Measurements from ENCODE around the gene ATP6V1G2. TPM values are rescaled to one million over a fixed set of nuclear protein-coding genes. Genes with fewer than 3 reads are reported as not detected.

ATP6V1G2 gene
- total RNA-seq, 2 donors from 2014 or later: 1.0 TPM; not detected in 1

DNA sequence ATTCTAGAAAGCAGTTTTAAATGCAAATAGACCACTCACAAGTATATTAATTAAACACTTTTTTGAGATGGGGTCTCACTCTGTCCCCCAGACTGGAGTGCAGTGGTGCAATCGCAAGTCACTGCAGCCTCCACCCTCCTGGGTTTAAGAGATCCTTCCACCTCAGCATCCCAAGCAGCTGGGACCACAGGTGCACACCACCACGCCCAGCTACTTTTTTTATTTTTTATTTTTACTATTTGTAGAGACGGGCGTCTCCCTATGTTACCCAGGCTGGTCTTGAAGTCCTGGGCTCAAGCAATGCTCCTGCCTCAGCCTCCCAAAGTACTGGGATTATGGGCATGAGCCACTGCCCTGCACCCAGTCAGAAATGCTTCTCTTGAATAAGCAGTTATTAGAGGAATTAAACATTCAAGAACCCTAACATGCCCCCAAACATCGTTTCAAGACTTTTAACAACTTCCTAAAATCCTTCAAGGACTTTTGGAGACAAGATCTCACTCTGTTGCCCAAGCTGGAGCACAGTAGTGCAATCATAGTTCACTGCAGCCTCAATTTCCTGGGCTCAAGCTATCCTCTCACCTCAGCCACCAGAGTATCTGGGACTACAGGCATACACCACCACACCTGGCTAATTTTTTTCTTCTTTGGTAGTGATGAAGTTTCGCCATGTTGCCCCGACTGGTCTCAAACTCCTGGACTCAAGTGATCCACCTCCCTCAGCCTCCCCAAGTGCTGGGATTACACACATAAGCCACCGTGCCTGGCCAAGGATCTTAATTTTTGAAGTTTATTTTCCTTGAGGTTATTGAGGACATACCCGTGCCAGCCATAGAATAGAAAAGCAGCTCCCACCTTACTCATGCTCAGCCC is 14.4 kb downstream of the ATP6V1G2 start:
- H3K4me3 ChIP-seq: no peak overlapping the region
- H3K4me1 ChIP-seq: peaks cover 11% of the 10 kb centered on the region
- DNase-seq (no peak), ATAC-seq (no peak)
- H3K27ac ChIP-seq: no peak overlapping the region
- 72 to 79% methylated on average over 9 of the region's 9 CpGs for WGBS, 2 donors
- H3K9me3 ChIP-seq: no peaks in the 10 kb centered on the region
- no peaks in the 10 kb centered on the region for H3K27me3 ChIP-seq
- TF ChIP-seq, protein P1, sequence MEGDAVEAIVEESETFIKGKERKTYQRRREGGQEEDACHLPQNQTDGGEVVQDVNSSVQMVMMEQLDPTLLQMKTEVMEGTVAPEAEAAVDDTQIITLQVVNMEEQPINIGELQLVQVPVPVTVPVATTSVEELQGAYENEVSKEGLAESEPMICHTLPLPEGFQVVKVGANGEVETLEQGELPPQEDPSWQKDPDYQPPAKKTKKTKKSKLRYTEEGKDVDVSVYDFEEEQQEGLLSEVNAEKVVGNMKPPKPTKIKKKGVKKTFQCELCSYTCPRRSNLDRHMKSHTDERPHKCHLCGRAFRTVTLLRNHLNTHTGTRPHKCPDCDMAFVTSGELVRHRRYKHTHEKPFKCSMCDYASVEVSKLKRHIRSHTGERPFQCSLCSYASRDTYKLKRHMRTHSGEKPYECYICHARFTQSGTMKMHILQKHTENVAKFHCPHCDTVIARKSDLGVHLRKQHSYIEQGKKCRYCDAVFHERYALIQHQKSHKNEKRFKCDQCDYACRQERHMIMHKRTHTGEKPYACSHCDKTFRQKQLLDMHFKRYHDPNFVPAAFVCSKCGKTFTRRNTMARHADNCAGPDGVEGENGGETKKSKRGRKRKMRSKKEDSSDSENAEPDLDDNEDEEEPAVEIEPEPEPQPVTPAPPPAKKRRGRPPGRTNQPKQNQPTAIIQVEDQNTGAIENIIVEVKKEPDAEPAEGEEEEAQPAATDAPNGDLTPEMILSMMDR (IDR thresholded peaks at IDR 0.05): no peak
- TF ChIP-seq POLR2A (IDR thresholded peaks at IDR 0.05): peak in 1 of 3 donors; percentile 6
- intact Hi-C loops (cut with DNase I): no loop called here
- peaks cover 38 to 50% of the 10 kb centered on the region in 2 donors for H3K36me3 ChIP-seq (replicated peaks in 1 of 2; ENCODE audit: insufficient read depth in 1 of 2, low read depth in 2 of 2)

DNA sequence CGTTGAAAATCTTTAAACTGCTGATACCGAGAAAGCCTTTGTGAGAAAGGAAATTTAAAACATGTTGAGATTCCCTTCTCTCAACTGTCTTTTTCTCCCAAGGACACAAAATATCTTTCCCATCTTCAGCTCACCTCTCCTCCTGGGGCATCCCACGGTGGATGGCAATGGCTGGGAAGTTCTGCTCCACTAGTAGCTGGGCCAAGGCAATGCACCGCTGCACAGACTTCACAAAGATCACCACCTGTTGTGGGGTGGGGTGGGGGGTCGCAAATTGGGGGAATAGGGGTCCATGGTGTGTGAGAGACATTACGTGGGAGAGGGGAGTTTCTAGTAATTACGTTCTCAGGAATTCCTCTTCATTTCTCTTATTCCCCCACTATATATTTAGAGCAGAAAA is 15.2 kb downstream of the ATP6V1G2 start:
- 84 to 85% methylated on average over 7 of the region's 7 CpGs for WGBS, 2 donors
- H3K36me3 ChIP-seq (replicated peaks in 1 of 2; ENCODE audit: insufficient read depth in 1 of 2, low read depth in 2 of 2): peaks cover 35 to 42% of the 10 kb centered on the region in 2 donors

DNA sequence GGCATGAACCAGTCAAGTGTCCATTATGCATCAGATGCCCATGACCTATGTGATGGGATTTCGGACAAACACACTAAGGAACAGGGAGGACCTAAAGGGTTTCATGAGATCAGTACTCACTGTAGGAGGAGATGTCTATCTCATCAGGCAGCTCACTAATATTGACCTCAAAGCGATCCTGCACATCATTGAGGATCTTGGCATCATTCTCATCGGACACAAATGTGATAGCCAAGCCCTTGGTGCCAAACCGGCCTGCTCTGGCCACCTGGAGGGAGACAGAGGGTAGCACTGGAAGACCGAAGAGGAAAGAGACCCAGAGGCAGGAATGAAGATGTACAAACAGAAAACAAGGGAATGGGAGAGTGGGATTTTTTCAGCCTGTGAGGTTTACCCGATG is 15.7 kb downstream of the ATP6V1G2 start:
- no peak for TF ChIP-seq POLR2A (IDR thresholded peaks at IDR 0.05)
- TF ChIP-seq, protein P1 (IDR thresholded peaks at IDR 0.05): no peak
- ATAC-seq (no peak), DNase-seq (no peak)
- intact Hi-C loops (cut with DNase I): no loop called here
- peaks cover 30 to 37% of the 10 kb centered on the region in 2 donors for H3K36me3 ChIP-seq (replicated peaks in 1 of 2; ENCODE audit: insufficient read depth in 1 of 2, low read depth in 2 of 2)
- peaks cover 11% of the 10 kb centered on the region for H3K4me1 ChIP-seq
- no peak overlapping the region for H3K4me3 ChIP-seq
- no peak overlapping the region for H3K27ac ChIP-seq
- WGBS, 2 donors: 60 to 67% methylated on average over 5 to 6 of the region's 6 CpGs
- H3K9me3 ChIP-seq: no peaks in the 10 kb centered on the region
- H3K27me3 ChIP-seq: no peaks in the 10 kb centered on the region

More for the DNA sequence above, 15.2 kb downstream of the ATP6V1G2 start:
- Histone ChIP-seq H3K27ac (no peak overlapping the region), H3K9me3 (no peaks in the 10 kb centered on the region), H3K4me1 (peaks cover 11% of the 10 kb centered on the region), H3K4me3 (no peak overlapping the region), H3K27me3 (no peaks in the 10 kb centered on the region)
- intact Hi-C loops (cut with DNase I): no loop called here
- DNase-seq (no peak), ATAC-seq (no peak)
- TF ChIP-seq, protein P1 (IDR thresholded peaks at IDR 0.05): no peak
- TF ChIP-seq POLR2A (IDR thresholded peaks at IDR 0.05): no peak

DNA sequence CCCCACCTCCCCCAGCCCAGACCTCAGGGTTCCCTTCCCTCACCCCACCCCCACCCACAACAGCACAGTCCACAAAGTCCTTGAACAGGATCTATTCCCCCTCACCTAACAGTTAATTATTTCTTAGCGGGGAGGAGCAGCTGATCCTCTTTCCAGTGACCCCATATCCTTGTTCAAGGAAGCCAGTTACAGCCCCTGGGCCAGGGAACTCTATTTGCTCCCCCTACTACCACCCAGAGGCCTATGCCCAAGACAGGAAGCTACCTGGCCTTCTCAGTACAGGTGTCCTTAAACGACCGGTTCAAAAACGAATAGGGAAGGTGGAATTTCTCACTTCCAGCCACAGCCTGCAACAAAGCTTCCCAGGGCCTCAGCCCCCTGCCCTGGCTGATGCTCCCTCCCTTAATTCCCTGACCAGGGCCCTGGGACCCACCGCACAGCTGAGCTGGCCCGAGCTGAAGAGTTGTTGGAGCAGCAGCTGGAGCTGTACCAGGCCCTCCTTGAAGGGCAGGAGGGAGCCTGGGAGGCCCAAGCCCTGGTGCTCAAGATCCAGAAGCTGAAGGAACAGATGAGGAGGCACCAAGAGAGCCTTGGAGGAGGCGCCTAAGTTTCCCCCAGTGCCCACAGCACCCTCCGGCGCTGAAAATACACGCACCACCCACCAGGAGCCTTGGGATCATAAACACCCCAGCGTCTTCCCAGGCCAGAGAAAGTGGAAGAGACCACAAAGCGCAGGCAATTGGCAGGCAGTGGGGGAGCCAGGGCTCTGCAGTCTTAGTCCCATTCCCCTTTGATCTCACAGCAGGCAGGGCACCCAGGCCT is 16.9 kb downstream of the ATP6V1G2 start:
- Histone ChIP-seq H3K9me3 (no peaks in the 10 kb centered on the region), H3K27me3 (no peaks in the 10 kb centered on the region), H3K27ac (peak overlapping the region in 3 of 4 donors; percentile 31 to 43 (median 34)), H3K4me1 (peaks cover 11% of the 10 kb centered on the region), H3K4me3 (no peak overlapping the region), H3K36me3 (replicated peaks in 1 of 2; ENCODE audit: insufficient read depth in 1 of 2, low read depth in 2 of 2) (peaks cover 19 to 26% of the 10 kb centered on the region in 2 donors)
- 26 to 40% methylated on average over 7 to 12 of the region's 12 CpGs for WGBS, 2 donors
- no peak for TF ChIP-seq POLR2A (IDR thresholded peaks at IDR 0.05)
- TF ChIP-seq, protein P1 (IDR thresholded peaks at IDR 0.05): no peak
- DNase-seq: no peak
- peak; percentile 41 for ATAC-seq
- intact Hi-C loops (cut with DNase I): no loop called here

Data from body of pancreas (tissue), 4 donors.